ENCODE results near the gene DLG5. TPM values are rescaled to one million over a fixed set of nuclear protein-coding genes. Genes with fewer than 3 reads are reported as not detected.

DLG5 gene
- total RNA-seq, 1 donor from 2014 or later: 60.5 TPM

GRCh38 chr10:77886795-77887355, 39.7 kb downstream of the DLG5 start:
- H3K4me3 Mint-ChIP-seq (ENCODE audit: unreplicated experiment): no peak overlapping the region

GRCh38 chr10:77884181-77884580, 42.4 kb downstream of the DLG5 start:
- DNase-seq (ENCODE audit: low spot score): no peak
- H3K9me3 Mint-ChIP-seq (ENCODE audit: low read depth): no peaks in the 10 kb centered on the region
- no peak overlapping the region for H3K4me3 Mint-ChIP-seq (ENCODE audit: unreplicated experiment)
- TF ChIP-seq CTCF (IDR thresholded peaks at IDR 0.05): no peak
- peaks cover 29% of the 10 kb centered on the region for H3K4me1 Mint-ChIP-seq (ENCODE audit: low read depth)
- no peaks in the 10 kb centered on the region for H3K27me3 Mint-ChIP-seq (ENCODE audit: low read depth)
- no peak overlapping the region for H3K27ac Mint-ChIP-seq (ENCODE audit: unreplicated experiment)
- peaks cover 2% of the 10 kb centered on the region for H3K36me3 Mint-ChIP-seq (ENCODE audit: low read depth)

More at GRCh38 chr10:77886795-77887355, 39.7 kb downstream of the DLG5 start:
- peak overlapping the region; percentile 78 for H3K27ac Mint-ChIP-seq (ENCODE audit: unreplicated experiment)
- peaks cover 2% of the 10 kb centered on the region for H3K36me3 Mint-ChIP-seq (ENCODE audit: low read depth)
- H3K4me1 Mint-ChIP-seq (ENCODE audit: low read depth): peaks cover 31% of the 10 kb centered on the region
- H3K27me3 Mint-ChIP-seq (ENCODE audit: low read depth): no peaks in the 10 kb centered on the region
- TF ChIP-seq CTCF (IDR thresholded peaks at IDR 0.05): no peak
- no peak for DNase-seq (ENCODE audit: low spot score)
- no peaks in the 10 kb centered on the region for H3K9me3 Mint-ChIP-seq (ENCODE audit: low read depth)

- Mint-ChIP-seq H3K4me1 (ENCODE audit: low read depth) (peaks cover 25% of the 10 kb centered on the region), H3K4me3 (ENCODE audit: unreplicated experiment) (no peak overlapping the region), H3K27ac (ENCODE audit: unreplicated experiment) (no peak overlapping the region), H3K36me3 (ENCODE audit: low read depth) (peaks cover 2% of the 10 kb centered on the region), H3K9me3 (ENCODE audit: low read depth) (no peaks in the 10 kb centered on the region), H3K27me3 (ENCODE audit: low read depth) (no peaks in the 10 kb centered on the region)
- no peak for DNase-seq (ENCODE audit: low spot score)
- no peak for TF ChIP-seq CTCF (IDR thresholded peaks at IDR 0.05)
Observed at GRCh38 chr10:77881636-77882035, 44.9 kb downstream of the DLG5 start.

- H3K36me3 Mint-ChIP-seq (ENCODE audit: low read depth): peaks cover 2% of the 10 kb centered on the region
- no peak overlapping the region for H3K4me3 Mint-ChIP-seq (ENCODE audit: unreplicated experiment)
- no peaks in the 10 kb centered on the region for H3K27me3 Mint-ChIP-seq (ENCODE audit: low read depth)
- H3K4me1 Mint-ChIP-seq (ENCODE audit: low read depth): peaks cover 24% of the 10 kb centered on the region
- no peak for TF ChIP-seq CTCF (IDR thresholded peaks at IDR 0.05)
- no peak for DNase-seq (ENCODE audit: low spot score)
- H3K9me3 Mint-ChIP-seq (ENCODE audit: low read depth): no peaks in the 10 kb centered on the region
- H3K27ac Mint-ChIP-seq (ENCODE audit: unreplicated experiment): no peak overlapping the region
Observed at GRCh38 chr10:77881222-77881621, 45.3 kb downstream of the DLG5 start.

GRCh38 chr10:77879710-77880109, 46.8 kb downstream of the DLG5 start:
- Mint-ChIP-seq H3K4me3 (ENCODE audit: unreplicated experiment) (no peak overlapping the region), H3K4me1 (ENCODE audit: low read depth) (peaks cover 22% of the 10 kb centered on the region), H3K36me3 (ENCODE audit: low read depth) (peaks cover 2% of the 10 kb centered on the region), H3K27me3 (ENCODE audit: low read depth) (no peaks in the 10 kb centered on the region), H3K27ac (ENCODE audit: unreplicated experiment) (peak overlapping the region; percentile 8), H3K9me3 (ENCODE audit: low read depth) (no peaks in the 10 kb centered on the region)
- no peak for DNase-seq (ENCODE audit: low spot score)
- no peak for TF ChIP-seq CTCF (IDR thresholded peaks at IDR 0.05)
